ENCODE results near the gene CACYBP. TPM values are rescaled to one million over a fixed set of nuclear protein-coding genes. Genes with fewer than 3 reads are reported as not detected.

Gene CACYBP, protein sequence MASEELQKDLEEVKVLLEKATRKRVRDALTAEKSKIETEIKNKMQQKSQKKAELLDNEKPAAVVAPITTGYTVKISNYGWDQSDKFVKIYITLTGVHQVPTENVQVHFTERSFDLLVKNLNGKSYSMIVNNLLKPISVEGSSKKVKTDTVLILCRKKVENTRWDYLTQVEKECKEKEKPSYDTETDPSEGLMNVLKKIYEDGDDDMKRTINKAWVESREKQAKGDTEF
- total RNA-seq, result 253 and 369 TPM in 2 replicates

DNA sequence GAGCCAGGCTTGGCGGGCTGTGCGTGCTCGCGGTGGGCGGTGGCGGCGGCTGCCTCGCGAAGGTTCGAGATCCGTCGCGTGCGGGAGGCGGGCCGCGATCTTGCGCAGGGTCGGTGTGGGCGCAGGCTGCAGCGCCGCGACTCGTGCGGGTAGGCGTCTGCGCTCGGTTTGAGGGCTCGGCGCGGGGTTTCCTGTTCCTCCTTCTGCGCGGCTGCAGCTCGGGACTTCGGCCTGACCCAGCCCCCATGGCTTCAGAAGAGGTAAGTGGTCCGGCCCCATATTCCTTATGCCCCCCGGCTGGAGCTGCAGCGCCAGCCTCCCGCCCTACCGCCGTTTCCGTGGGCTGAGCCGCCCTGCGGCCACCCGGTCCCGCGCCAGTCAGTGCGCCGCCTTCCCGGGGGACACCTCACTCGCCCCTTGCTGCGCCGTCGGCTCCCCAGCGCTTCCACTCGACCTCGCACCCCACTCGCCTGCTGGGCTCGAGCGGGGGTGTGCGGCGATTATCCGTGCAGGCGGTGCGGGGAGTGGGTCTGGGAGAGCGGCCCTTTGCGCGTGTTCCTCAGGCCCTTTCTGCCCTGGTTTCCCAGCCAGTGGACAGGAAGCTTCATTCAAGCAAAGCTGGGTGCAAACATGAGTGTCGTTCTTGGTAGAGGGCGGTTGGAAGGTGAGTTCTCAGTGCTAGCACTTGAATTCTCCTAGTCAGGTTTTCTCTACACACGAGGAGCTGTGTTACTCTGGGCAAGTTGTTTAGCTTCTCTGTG lies at the start of gene CACYBP:
CACYBP (plus strand) TSS at position 12 of the 761 bp plus-strand sequence; CDS start at position 246, 234 bp downstream.

DNA sequence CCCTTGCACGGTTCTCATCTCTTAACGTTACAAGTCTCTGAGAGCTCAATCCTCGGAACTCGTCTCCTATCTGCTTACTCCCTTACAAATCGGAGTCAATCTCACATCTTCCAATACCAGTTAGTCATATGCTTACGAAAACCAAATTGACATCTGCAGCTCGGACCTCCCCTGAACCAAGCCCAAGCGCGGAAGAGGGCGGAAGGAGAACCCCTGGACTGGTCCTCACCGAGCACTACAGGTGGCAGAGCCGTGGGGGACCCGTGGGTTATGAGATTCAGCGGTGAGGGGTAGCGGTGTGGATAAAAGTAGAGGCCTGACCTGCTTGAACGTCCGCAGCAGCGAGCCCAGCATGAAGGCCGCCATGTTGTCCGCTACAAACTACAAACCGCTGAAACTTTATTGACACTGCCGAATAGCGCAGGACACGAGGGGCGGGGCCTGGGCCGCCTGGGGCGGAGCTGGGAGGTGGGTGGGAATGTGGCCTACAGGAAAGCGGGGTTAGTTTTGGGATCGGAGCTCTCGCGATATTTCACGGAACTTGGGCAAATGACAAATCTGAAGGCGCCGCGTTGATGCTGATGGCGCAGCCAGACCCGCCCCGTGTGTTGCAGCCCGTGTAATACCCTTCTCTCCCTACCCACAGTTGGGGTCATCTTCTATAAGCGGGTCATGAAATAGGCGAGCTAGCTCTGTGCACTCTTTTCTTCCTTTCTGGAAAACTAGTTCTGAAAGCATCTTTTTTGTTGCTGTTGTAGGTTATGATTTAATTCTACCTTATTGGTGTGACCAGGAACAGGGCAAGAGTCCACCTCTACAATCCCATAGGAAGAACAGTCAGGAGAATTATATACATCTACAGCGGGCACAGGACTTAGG lies 23.5 kb downstream of the CACYBP start, which contains the start of gene MRPS14:
MRPS14 (minus strand) TSS at position 383 of the 879 bp plus-strand sequence; CDS start at position 366, 17 bp downstream.

Other genes with a start within 250 kb of the CACYBP start
- gene MRPS14, start 23.5 kb downstream of the CACYBP start, total RNA-seq, result 21.5 and 33.3 TPM in 2 replicates
- not detected in 2 replicates for gene TNN, start 67.9 kb downstream of the CACYBP start, total RNA-seq
- under 0.01 and 0.17 TPM in 2 replicates for gene KIAA0040, start 192.8 kb downstream of the CACYBP start, total RNA-seq